Natural killer cell (primary cell): ENCODE measurements around the gene ARSD. TPM values are rescaled to one million over a fixed set of nuclear protein-coding genes. Genes with fewer than 3 reads are reported as not detected.
"Not testable (repeated sequence)": the region's sequence is repeated elsewhere in the genome, so short reads cannot be mapped to it uniquely, and the experiment has no call there.

Source experiments
- ATAC-seq, 3 donors: fragments of 150-1000 bp in 2 of 3; fragments of 200-7000 bp in 1 of 3; cut with Tn5 transposase; 1 replicate in 1 of 3; 2 replicates in 2 of 3; pipeline ENCODE4 v1.10.0; 2021; ENCODE audit warnings: mild to moderate bottlenecking in 2 of 3, moderate library complexity in 2 of 3
- DNase-seq, 2 donors: peaks; one replicate each; pipeline versions ENCODE4 v3.0.0 to v3.0.0-alpha.2; 2013 to 2021; ENCODE audit warnings: mixed read lengths in 1 of 2
- H3K27ac ChIP-seq: one replicate; pipeline ENCODE4 v1.5.1; 2013; ENCODE audit warnings: mild to moderate bottlenecking, low read length
- H3K27me3 ChIP-seq: one replicate; pipeline ENCODE4 v1.6.1; 2013; ENCODE audit warnings: low read length; ENCODE audit not compliant: control insufficient read depth, insufficient read depth
- H3K36me3 ChIP-seq: one replicate; pipeline ENCODE4 v1.6.1; 2013; ENCODE audit warnings: low read length; ENCODE audit not compliant: control insufficient read depth, insufficient read depth
- H3K4me1 ChIP-seq: one replicate; pipeline ENCODE4 v1.6.1; 2013; ENCODE audit warnings: low read length; ENCODE audit not compliant: control insufficient read depth, insufficient read depth
- H3K4me3 ChIP-seq: one replicate; pipeline ENCODE4 v1.5.1; 2013; ENCODE audit warnings: low read length
- H3K9me3 ChIP-seq: one replicate; pipeline ENCODE4 v1.6.1; 2013; ENCODE audit warnings: low read length; ENCODE audit not compliant: control insufficient read depth, insufficient read depth
- H3K27ac Mint-ChIP-seq, 2 donors: one replicate each; pipeline ENCODE4 v1.8.0; 2022; ENCODE audit warnings: mild to moderate bottlenecking in 2 of 2, mixed read lengths in 2 of 2, moderate library complexity in 1 of 2
- H3K27me3 Mint-ChIP-seq, 2 donors: one replicate each; pipeline ENCODE4 v1.8.0; 2022; ENCODE audit warnings: low read depth in 2 of 2, mixed read lengths in 2 of 2
- H3K36me3 Mint-ChIP-seq: one replicate; pipeline ENCODE4 v1.8.0; 2022; ENCODE audit warnings: mixed read lengths
- H3K4me1 Mint-ChIP-seq, 2 donors: one replicate each; pipeline ENCODE4 v1.8.0; 2022; ENCODE audit warnings: mixed read lengths in 2 of 2
- H3K4me3 Mint-ChIP-seq: one replicate; pipeline ENCODE4 v1.8.0; 2022; ENCODE audit warnings: mild to moderate bottlenecking, moderate library complexity, mixed read lengths
- H3K9me3 Mint-ChIP-seq, 2 donors: one replicate each; pipeline ENCODE4 v1.8.0; 2022; ENCODE audit warnings: mixed read lengths in 2 of 2
- WGBS: methylation state at CpG from one replicate; pipeline ENCODE4 v1.1.7; 2013; ENCODE audit warnings: missing lambda C conversion rate; ENCODE audit not compliant: insufficient coverage; 5-methylcytosine and 5-hydroxymethylcytosine counted together
- intact Hi-C: fragments of 100-400 bp; cut with micrococcal nuclease; formaldehyde crosslinking; loops from one replicate; pipeline ENCODE4 v1.14.2; 2022
- total RNA-seq, 4 donors: library from RNA; stranded (reverse); fragments of 120-200 nt in 1 of 4; gene quantifications; one replicate each; pipeline versions ENCODE4 v1.2.3 to v1.2.4, GENCODE V29; 2013 to 2022
- TF ChIP-seq, protein P1 (sequence below): fragments of 200-600 bp; IDR thresholded peaks from one replicate; pipeline ENCODE4 v1.8.0; 2022; ENCODE audit warnings: antibody characterized with exemption

The ARSD gene
- total RNA-seq, 3 donors from 2014 or later (not counting 1 experiment from before 2014, with no cell fraction given): 9.7 to 21.6 (median 13.6) TPM

DNA sequence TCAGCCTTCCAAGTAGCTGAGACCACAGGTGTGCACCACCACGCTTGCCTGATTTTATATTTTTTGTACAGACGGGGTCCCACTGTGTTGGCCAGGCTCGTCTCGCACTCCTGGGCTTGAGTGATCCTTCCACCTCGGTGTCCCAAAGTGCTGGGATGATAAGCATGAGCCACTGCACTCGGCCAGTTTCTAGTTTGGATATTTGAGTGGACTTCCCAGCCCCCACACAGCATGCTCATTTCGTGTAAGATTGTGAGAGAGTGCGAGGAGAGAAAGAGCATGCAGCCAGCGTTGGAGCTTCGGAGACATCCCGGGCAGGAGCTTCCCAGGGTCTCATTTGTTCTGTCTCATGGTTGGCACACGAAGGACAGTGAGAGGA, 31.8 kb downstream of the ARSD start:
- Histone ChIP-seq H3K4me1 (peaks cover 24% of the 10 kb centered on the region), H3K9me3 (no peaks in the 10 kb centered on the region), H3K27ac (peak overlapping the region; percentile 4), H3K27me3 (no peaks in the 10 kb centered on the region), H3K36me3 (no peaks in the 10 kb centered on the region), H3K4me3 (no peak overlapping the region)
- peak overlapping the region; percentile 81 for H3K4me3 Mint-ChIP-seq
- TF ChIP-seq, protein P1, sequence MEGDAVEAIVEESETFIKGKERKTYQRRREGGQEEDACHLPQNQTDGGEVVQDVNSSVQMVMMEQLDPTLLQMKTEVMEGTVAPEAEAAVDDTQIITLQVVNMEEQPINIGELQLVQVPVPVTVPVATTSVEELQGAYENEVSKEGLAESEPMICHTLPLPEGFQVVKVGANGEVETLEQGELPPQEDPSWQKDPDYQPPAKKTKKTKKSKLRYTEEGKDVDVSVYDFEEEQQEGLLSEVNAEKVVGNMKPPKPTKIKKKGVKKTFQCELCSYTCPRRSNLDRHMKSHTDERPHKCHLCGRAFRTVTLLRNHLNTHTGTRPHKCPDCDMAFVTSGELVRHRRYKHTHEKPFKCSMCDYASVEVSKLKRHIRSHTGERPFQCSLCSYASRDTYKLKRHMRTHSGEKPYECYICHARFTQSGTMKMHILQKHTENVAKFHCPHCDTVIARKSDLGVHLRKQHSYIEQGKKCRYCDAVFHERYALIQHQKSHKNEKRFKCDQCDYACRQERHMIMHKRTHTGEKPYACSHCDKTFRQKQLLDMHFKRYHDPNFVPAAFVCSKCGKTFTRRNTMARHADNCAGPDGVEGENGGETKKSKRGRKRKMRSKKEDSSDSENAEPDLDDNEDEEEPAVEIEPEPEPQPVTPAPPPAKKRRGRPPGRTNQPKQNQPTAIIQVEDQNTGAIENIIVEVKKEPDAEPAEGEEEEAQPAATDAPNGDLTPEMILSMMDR: no peak
- H3K27me3 Mint-ChIP-seq: no peaks in the 10 kb centered on the region
- H3K9me3 Mint-ChIP-seq: no peaks in the 10 kb centered on the region
- DNase-seq (no peak), ATAC-seq (no peak)
- WGBS: 83% methylated on average over 11 of the region's 12 CpGs
- H3K4me1 Mint-ChIP-seq: peaks cover 29 to 33% of the 10 kb centered on the region in 2 donors
- intact Hi-C loops: no loop called here
- H3K36me3 Mint-ChIP-seq: no peaks in the 10 kb centered on the region
- H3K27ac Mint-ChIP-seq: peak overlapping the region; percentile 84 to 91

DNA sequence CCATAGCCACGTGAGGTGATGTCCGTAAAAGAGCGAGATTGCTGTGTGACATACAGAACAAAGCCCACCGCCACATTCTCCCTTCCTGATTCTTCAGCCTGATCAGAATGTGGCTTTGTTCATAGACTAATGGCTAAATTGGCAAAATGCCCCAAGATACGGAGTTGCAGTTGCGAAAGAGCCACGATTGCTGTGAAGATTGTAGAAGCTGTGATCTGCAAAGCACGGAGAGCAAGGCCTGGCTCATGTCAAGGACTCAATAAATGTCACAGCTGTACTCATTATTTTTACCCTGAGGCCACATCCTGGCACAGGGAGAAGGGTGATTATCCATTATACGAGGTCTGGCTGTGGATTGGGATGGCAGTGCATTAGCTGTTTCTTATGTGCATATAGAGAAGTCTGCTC, 34.2 kb downstream of the ARSD start:
- Mint-ChIP-seq H3K27ac (no peak overlapping the region), H3K9me3 (no peaks in the 10 kb centered on the region), H3K4me3 (no peak overlapping the region), H3K4me1 (peaks cover 33 to 38% of the 10 kb centered on the region in 2 donors), H3K36me3 (no peaks in the 10 kb centered on the region), H3K27me3 (no peaks in the 10 kb centered on the region)
- Histone ChIP-seq H3K27ac (no peak overlapping the region), H3K36me3 (no peaks in the 10 kb centered on the region), H3K4me3 (no peak overlapping the region), H3K9me3 (no peaks in the 10 kb centered on the region), H3K4me1 (peaks cover 27% of the 10 kb centered on the region), H3K27me3 (no peaks in the 10 kb centered on the region)
- 64% methylated on average over 8 of the region's 9 CpGs for WGBS
- DNase-seq (no peak), ATAC-seq (no peak)
- TF ChIP-seq, protein P1: no peak
- intact Hi-C loops: no loop called here

DNA sequence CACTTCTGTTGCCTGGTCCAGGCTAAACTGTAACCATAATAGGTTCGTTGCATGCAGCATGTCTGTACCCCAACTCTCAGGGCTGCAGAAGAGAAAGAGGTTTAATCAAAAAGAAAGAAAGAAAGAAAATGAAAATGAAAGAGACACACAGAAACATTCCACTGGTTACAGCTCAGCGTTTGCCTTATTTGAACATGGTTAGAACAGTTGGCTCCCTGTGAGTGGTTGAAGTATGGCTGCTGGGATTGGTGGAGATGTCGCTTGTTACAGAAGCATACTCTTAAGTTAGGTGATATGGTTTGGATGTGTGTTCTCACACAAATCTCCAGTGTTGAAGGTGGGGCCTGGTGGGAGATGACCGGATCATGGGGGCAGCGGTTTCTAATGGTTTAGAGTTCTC, 36.3 kb downstream of the ARSD start:
- TF ChIP-seq, protein P1: no peak
- no peak for ATAC-seq
- Mint-ChIP-seq H3K9me3 (no peaks in the 10 kb centered on the region), H3K4me3 (no peak overlapping the region), H3K36me3 (no peaks in the 10 kb centered on the region), H3K27ac (peak overlapping the region in 1 of 2 donors; percentile 73), H3K4me1 (peaks cover 29 to 34% of the 10 kb centered on the region in 2 donors), H3K27me3 (no peaks in the 10 kb centered on the region)
- Histone ChIP-seq H3K4me1 (peaks cover 19% of the 10 kb centered on the region), H3K4me3 (no peak overlapping the region), H3K27ac (no peak overlapping the region), H3K9me3 (no peaks in the 10 kb centered on the region), H3K27me3 (no peaks in the 10 kb centered on the region), H3K36me3 (no peaks in the 10 kb centered on the region)
- intact Hi-C loops: no loop called here
- WGBS: 85% methylated on average over 5 of the region's 5 CpGs
- DNase-seq: no peak

DNA sequence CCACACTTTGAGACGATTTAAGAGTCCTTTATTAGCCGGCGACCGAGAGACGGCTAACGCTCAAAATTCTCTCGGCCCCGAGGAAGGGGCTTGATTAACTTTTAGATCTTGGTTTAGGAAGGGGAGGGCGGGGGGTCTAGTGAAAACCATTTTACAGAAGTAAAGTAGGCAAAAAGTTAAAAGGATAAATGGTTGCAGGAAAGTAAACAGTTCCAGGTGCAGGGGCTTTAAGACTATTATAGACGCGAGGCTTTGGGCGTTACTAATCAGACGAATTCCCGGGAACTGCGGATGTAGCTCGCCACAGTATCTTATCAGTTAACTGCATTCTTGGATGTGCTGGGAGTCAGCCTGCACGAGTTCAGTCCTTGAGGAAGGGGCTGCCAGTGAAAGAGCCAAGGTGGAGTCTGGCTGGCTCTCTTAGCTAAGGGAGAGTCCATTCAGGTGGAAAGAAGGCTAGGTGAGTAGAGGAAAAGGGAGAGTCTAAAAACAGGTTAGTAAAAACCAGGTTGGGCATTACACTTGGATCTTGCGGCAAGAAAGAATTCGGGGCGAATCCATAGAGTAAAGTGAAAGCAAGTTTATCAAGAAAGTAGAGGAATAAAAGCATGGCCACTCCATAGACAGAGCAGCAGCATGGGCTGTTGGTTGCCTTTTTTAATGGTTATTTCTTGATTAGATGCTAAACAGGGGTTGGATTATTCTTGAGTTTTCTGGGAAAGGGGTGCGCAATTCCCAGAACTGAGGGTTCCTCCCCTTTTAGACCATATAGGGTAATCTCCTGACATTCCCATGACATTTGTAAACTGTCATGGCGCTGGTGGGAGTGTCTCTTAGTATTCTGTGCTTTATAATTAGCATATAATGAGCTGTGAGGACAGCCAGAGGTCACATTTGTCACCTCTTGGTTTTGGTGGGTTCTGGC, 38.3 kb downstream of the ARSD start:
- H3K36me3 ChIP-seq, DNase-seq, intact Hi-C loops, H3K9me3 Mint-ChIP-seq, H3K27me3 Mint-ChIP-seq, ATAC-seq, H3K36me3 Mint-ChIP-seq, H3K4me3 ChIP-seq, H3K9me3 ChIP-seq, H3K4me1 ChIP-seq, H3K27me3 ChIP-seq, H3K27ac ChIP-seq: not testable (repeated sequence)
- 91% methylated on average over 14 of the region's 22 CpGs for WGBS
- Mint-ChIP-seq H3K4me1 (peaks cover 21 to 23% of the 10 kb centered on the region in 2 donors), H3K27ac (peak overlapping the region in 1 of 2 donors; percentile 79), H3K4me3 (peak overlapping the region; percentile 91)
